Measurements from ENCODE around the gene ZNF831. TPM values are rescaled to one million over a fixed set of nuclear protein-coding genes. Genes with fewer than 3 reads are reported as not detected.

The ZNF831 gene
- total RNA-seq, 1 experiment from 2014 or later, result 0.15 TPM

GRCh38 chr20:59149678-59150504 lies 13.7 kb upstream of the ZNF831 start:
- Histone ChIP-seq H3K27ac (ENCODE audit: low read depth, low read length) (no peak overlapping the region), H3K4me2 (ENCODE audit: low read length) (no peak overlapping the region), H3K9me3 (ENCODE audit: control insufficient read depth in 1 of 2, insufficient read depth in 1 of 2, low read depth in 1 of 2, low read length in 2 of 2) (no peaks in the 10 kb centered on the region), H3K4me1 (ENCODE audit: control insufficient read depth in 1 of 2, insufficient read depth in 2 of 2, low read length in 2 of 2) (no peaks in the 10 kb centered on the region), H3K36me3 (ENCODE audit: control insufficient read depth in 1 of 2, insufficient read depth in 2 of 2, low read length in 2 of 2) (no peaks in the 10 kb centered on the region), H3K9ac (ENCODE audit: low read length) (no peak overlapping the region), H4K20me1 (ENCODE audit: insufficient read depth) (no peaks in the 10 kb centered on the region), H3K79me2 (ENCODE audit: insufficient read depth, low read length) (no peaks in the 10 kb centered on the region), H3K9me2 (ENCODE audit: insufficient read depth) (no peaks in the 10 kb centered on the region), H3K27me3 (ENCODE audit: insufficient read depth, low read length) (peaks cover 48% of the 10 kb centered on the region), H2AFZ (ENCODE audit: low read depth, low read length, poor library complexity, severe bottlenecking) (no peak overlapping the region), H3K4me3 (replicated peaks in 1 of 2; ENCODE audit: low read depth in 1 of 2, low read length in 2 of 2) (no peak overlapping the region)
- RAD21 ChIA-PET (ENCODE audit: low non-redundant PET in 1 of 2, low total read pairs in 2 of 2, uncharacterized antibody in 2 of 2, unreplicated experiment in 2 of 2), result no interaction called here
- ATAC-seq (no peak), DNase-seq (ENCODE audit: low read depth, low spot score) (no peak)
- BruUV-seq (replicated peaks), result no TSS peak
- CTCF ChIA-PET, result no interaction called here
- intact Hi-C loops (cut with micrococcal nuclease), result no loop called here
- POLR2A ChIA-PET, result no interaction called here
- TF ChIP-seq FOSL1 (IDR thresholded peaks at IDR 0.05; ENCODE audit: low read depth) (no peak), ZFX (IDR thresholded peaks at IDR 0.05) (no peak), CBX3 (IDR thresholded peaks at IDR 0.05; ENCODE audit: low read depth) (no peak), JUND (IDR thresholded peaks at IDR 0.05) (no peak), EZH2phosphoT487 (IDR thresholded peaks at IDR 0.05; ENCODE audit: borderline replicate concordance) (no peak), POLR2AphosphoS5 (IDR thresholded peaks at IDR 0.05; ENCODE audit: low read depth, low read length) (no peak), ATF3 (IDR thresholded peaks at IDR 0.05) (no peak), CEBPB (IDR thresholded peaks at IDR 0.05; ENCODE audit: low read depth) (no peak), SRF (IDR thresholded peaks at IDR 0.05; ENCODE audit: low read depth) (no peak), CTCF (IDR thresholded peaks at IDR 0.05 in 2 of 3, conservative IDR thresholded peaks at IDR 0.05 in 1 of 3; ENCODE audit: borderline replicate concordance in 1 of 3, insufficient read depth in 1 of 3, low read depth in 2 of 3, low read length in 2 of 3) (no peak), EZH2 (IDR thresholded peaks at IDR 0.05) (no peak), SP1 (IDR thresholded peaks at IDR 0.05; ENCODE audit: low read depth) (no peak), ELF1 (IDR thresholded peaks at IDR 0.05; ENCODE audit: borderline replicate concordance, low read depth) (no peak), SIN3A (IDR thresholded peaks at IDR 0.05; ENCODE audit: low read depth) (no peak), ZNF274 (IDR thresholded peaks at IDR 0.05; ENCODE audit: low read depth, low read length) (no peak), YY1 (IDR thresholded peaks at IDR 0.05; ENCODE audit: extremely low read depth, insufficient replicate concordance, low read depth, low read length) (no peak), REST (IDR thresholded peaks at IDR 0.05; ENCODE audit: low read depth) (no peak), POLR2A (IDR thresholded peaks at IDR 0.05; ENCODE audit: borderline replicate concordance, extremely low read depth, insufficient read depth, insufficient read length) (no peak)
- TF ChIP-seq, protein P1, sequence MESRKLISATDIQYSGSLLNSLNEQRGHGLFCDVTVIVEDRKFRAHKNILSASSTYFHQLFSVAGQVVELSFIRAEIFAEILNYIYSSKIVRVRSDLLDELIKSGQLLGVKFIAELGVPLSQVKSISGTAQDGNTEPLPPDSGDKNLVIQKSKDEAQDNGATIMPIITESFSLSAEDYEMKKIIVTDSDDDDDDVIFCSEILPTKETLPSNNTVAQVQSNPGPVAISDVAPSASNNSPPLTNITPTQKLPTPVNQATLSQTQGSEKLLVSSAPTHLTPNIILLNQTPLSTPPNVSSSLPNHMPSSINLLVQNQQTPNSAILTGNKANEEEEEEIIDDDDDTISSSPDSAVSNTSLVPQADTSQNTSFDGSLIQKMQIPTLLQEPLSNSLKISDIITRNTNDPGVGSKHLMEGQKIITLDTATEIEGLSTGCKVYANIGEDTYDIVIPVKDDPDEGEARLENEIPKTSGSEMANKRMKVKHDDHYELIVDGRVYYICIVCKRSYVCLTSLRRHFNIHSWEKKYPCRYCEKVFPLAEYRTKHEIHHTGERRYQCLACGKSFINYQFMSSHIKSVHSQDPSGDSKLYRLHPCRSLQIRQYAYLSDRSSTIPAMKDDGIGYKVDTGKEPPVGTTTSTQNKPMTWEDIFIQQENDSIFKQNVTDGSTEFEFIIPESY (IDR thresholded peaks at IDR 0.05; ENCODE audit: extremely low read depth, insufficient replicate concordance, low read length), result no peak
- TF ChIP-seq, protein P2, sequence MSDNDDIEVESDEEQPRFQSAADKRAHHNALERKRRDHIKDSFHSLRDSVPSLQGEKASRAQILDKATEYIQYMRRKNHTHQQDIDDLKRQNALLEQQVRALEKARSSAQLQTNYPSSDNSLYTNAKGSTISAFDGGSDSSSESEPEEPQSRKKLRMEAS (IDR thresholded peaks at IDR 0.05), result no peak
